NCI-H524 (cell line): ENCODE results near the gene DDX47.
"Not testable (repeated sequence)": the region's sequence is repeated elsewhere in the genome, so short reads cannot be mapped to it uniquely, and the experiment has no call there.

Source experiments
- DNase-seq, 2 experiments: peaks; one replicate each; lab custom pipeline; 2025; lab: John Stamatoyannopoulos, UW

DDX47 gene

GRCh38 chr12:12796928-12797793 lies 16.0 kb upstream of the DDX47 start:
- no peak for DNase-seq

- no peak for DNase-seq
These were observed 15.4 kb upstream of the DDX47 start for GRCh38 chr12:12797794-12798152.

- no peak for DNase-seq
These were observed 14.7 kb upstream of the DDX47 start for GRCh38 chr12:12798480-12798879.

GRCh38 chr12:12799163-12799920 lies 13.8 kb upstream of the DDX47 start:
- DNase-seq = no peak

GRCh38 chr12:12800406-12801180 lies 12.6 kb upstream of the DDX47 start:
- no peak for DNase-seq

GRCh38 chr12:12801656-12802055 lies 11.5 kb upstream of the DDX47 start:
- not testable (repeated sequence) for DNase-seq

- DNase-seq = peak in 1 of 2 experiments; percentile 6
These were observed 10.0 kb upstream of the DDX47 start for GRCh38 chr12:12803186-12803585.

GRCh38 chr12:12804011-12804410 lies 9.1 kb upstream of the DDX47 start:
- no peak for DNase-seq

- DNase-seq = no peak
These were observed 8.7 kb upstream of the DDX47 start for GRCh38 chr12:12804432-12804886.

- no peak for DNase-seq
These were observed 6.2 kb upstream of the DDX47 start for GRCh38 chr12:12806784-12807516.

GRCh38 chr12:12807517-12807903 lies 5.6 kb upstream of the DDX47 start:
- not testable (repeated sequence) for DNase-seq

- DNase-seq = no peak
These were observed 5.0 kb upstream of the DDX47 start for GRCh38 chr12:12807970-12808702.

GRCh38 chr12:12810553-12811021 lies 2.6 kb upstream of the DDX47 start:
- DNase-seq = no peak

GRCh38 chr12:12811343-12811742 lies 1.8 kb upstream of the DDX47 start:
- no peak for DNase-seq

GRCh38 chr12:12812174-12812573 lies 972 bp upstream of the DDX47 start:
- no peak for DNase-seq

GRCh38 chr12:12812618-12813119 lies 477 bp upstream of the DDX47 start:
- DNase-seq = no peak

- DNase-seq = no peak
These were observed 4.5 kb downstream of the DDX47 start for GRCh38 chr12:12817616-12818015.

- DNase-seq = no peak
These were observed 5.6 kb downstream of the DDX47 start for GRCh38 chr12:12818701-12819100.

GRCh38 chr12:12819221-12819620 lies 6.1 kb downstream of the DDX47 start:
- no peak for DNase-seq

- DNase-seq = no peak
These were observed 6.7 kb downstream of the DDX47 start for GRCh38 chr12:12819752-12820311.
